K562 (cell line): ENCODE results near the gene TNN. TPM values are rescaled to one million over a fixed set of nuclear protein-coding genes. Genes with fewer than 3 reads are reported as not detected.

Source experiments
- ELF2 ChIP-seq: fragments of 250-450 bp; sonication (Bioruptor Pico); IDR thresholded peaks from 2 replicates; pipeline ENCODE4 v1.5.0; 2021; ENCODE audit warnings: mild to moderate bottlenecking
- ETV5 ChIP-seq: sonication (generic); formaldehyde crosslinking; IDR thresholded peaks from 2 replicates; pipeline ENCODE4 v1.4.0; 2020; ENCODE audit warnings: low read depth, mild to moderate bottlenecking, missing genetic modification reagents
- MYNN ChIP-seq, 2 experiments: sonication (generic); formaldehyde crosslinking in 1 of 2; IDR thresholded peaks; 2 replicates each; pipeline versions ENCODE4 v1.5.0 to v1.6.1; 2016 to 2020; ENCODE audit warnings: antibody characterized with exemption in 1 of 2, missing genetic modification reagents in 1 of 2
- PRPF4 ChIP-seq: fragments of 200-400 bp; formaldehyde crosslinking; IDR thresholded peaks from one replicate; pipeline ENCODE4 v1.6.1; 2017; ENCODE audit warnings: low read length, low read depth, mild to moderate bottlenecking; ENCODE audit not compliant: insufficient read depth, poor library complexity, severe bottlenecking
- SIRT6 ChIP-seq: IDR thresholded peaks from one replicate; pipeline ENCODE4 v1.6.1; 2012; ENCODE audit warnings: low read depth, mild to moderate bottlenecking, control low read depth, inconsistent platforms, low read length, moderate library complexity
- TGIF2 ChIP-seq: sonication (generic); formaldehyde crosslinking; IDR thresholded peaks from 2 replicates; pipeline ENCODE4 v1.8.1; 2022; ENCODE audit warnings: mild to moderate bottlenecking, missing genetic modification reagents, moderate library complexity
- ZBTB1 ChIP-seq: sonication (generic); formaldehyde crosslinking; IDR thresholded peaks from 2 replicates; pipeline ENCODE4 v1.8.1; 2023; ENCODE audit warnings: missing genetic modification reagents, low read depth, mild to moderate bottlenecking, borderline replicate concordance
- ZNF316 ChIP-seq: fragments of 450-650 bp; IDR thresholded peaks from 2 replicates; pipeline ENCODE4 v1.6.1; 2016
- ZNF436 ChIP-seq: fragments of 250-450, 450-650 bp; sonication (Bioruptor Pico); formaldehyde crosslinking; IDR thresholded peaks from 2 replicates; pipeline ENCODE4 v1.7.0; 2020; ENCODE audit warnings: mild to moderate bottlenecking
- polyA plus RNA-seq, 8 experiments: library from polyadenylated mRNA; depleted of rRNA in 4 of 8; stranded (reverse) in 5 of 8; unstranded in 3 of 8; fragments of >200 nt; fragmentation: Nextera tagmentation in 2 of 8; fragmentation: Illumina TruSeq in 1 of 8; extraction: Ambion mirVana in 2 of 8; extraction: Trizol in 1 of 8; gene quantifications; 2 replicates each; pipeline versions ENCODE4 v1.2.1 to v1.2.3, GENCODE V29; 2011 to 2014; ENCODE audit warnings: inconsistent platforms in 1 of 8, missing spikeins in 1 of 8
- total RNA-seq, 7 experiments: library from RNA; depleted of rRNA in 6 of 7; stranded (reverse); fragments of >200 nt in 6 of 7; fragmentation: Illumina TruSeq in 2 of 7; extraction: Trizol in 2 of 7; gene quantifications; 2 replicates each; pipeline versions ENCODE4 v1.2.1 to v1.2.3, GENCODE V29; 2011 to 2021; ENCODE audit warnings: low replicate concordance in 1 of 7
- TF ChIP-seq, protein P1 (sequence below): fragments of 250-450 bp; sonication (Bioruptor Pico); IDR thresholded peaks from 2 replicates; pipeline ENCODE4 v1.8.0; 2021; ENCODE audit warnings: borderline replicate concordance, mild to moderate bottlenecking, moderate library complexity; ENCODE audit not compliant: poor library complexity, severe bottlenecking
- TF ChIP-seq, protein P2 (sequence below): fragments of 250-450 bp; sonication (Bioruptor Pico); IDR thresholded peaks from 2 replicates; pipeline ENCODE4 v1.5.0; 2021; ENCODE audit warnings: mild to moderate bottlenecking, moderate library complexity
- TF ChIP-seq, protein P3 (sequence below), 2 experiments: fragments of 150-350 bp in 1 of 2; IDR thresholded peaks; 2 replicates each; pipeline ENCODE4 v1.6.1; 2012 to 2016; ENCODE audit warnings: low read depth in 2 of 2, low read length in 2 of 2, mild to moderate bottlenecking in 1 of 2, moderate library complexity in 1 of 2
- TF ChIP-seq, protein P4 (sequence below): fragments of 250-450 bp; sonication (Bioruptor Pico); IDR thresholded peaks from 2 replicates; pipeline ENCODE4 v1.8.0; 2021; ENCODE audit warnings: moderate library complexity, mild to moderate bottlenecking, inconsistent platforms

The TNN gene
- total and polyA plus RNA-seq, 9 of the 15 experiments (the other 6 are each of a cell fraction or from before 2014, with no cell fraction given), result 0.01 to 0.09 (median 0.07) TPM; not detected in 4

DNA sequence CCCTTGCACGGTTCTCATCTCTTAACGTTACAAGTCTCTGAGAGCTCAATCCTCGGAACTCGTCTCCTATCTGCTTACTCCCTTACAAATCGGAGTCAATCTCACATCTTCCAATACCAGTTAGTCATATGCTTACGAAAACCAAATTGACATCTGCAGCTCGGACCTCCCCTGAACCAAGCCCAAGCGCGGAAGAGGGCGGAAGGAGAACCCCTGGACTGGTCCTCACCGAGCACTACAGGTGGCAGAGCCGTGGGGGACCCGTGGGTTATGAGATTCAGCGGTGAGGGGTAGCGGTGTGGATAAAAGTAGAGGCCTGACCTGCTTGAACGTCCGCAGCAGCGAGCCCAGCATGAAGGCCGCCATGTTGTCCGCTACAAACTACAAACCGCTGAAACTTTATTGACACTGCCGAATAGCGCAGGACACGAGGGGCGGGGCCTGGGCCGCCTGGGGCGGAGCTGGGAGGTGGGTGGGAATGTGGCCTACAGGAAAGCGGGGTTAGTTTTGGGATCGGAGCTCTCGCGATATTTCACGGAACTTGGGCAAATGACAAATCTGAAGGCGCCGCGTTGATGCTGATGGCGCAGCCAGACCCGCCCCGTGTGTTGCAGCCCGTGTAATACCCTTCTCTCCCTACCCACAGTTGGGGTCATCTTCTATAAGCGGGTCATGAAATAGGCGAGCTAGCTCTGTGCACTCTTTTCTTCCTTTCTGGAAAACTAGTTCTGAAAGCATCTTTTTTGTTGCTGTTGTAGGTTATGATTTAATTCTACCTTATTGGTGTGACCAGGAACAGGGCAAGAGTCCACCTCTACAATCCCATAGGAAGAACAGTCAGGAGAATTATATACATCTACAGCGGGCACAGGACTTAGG is 44.4 kb upstream of the TNN start, which contains the start of gene MRPS14 (continued):
- TF ChIP-seq, protein P1, sequence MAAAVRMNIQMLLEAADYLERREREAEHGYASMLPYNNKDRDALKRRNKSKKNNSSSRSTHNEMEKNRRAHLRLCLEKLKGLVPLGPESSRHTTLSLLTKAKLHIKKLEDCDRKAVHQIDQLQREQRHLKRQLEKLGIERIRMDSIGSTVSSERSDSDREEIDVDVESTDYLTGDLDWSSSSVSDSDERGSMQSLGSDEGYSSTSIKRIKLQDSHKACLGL (CRISPR knock-in tag), result peak; percentile 77
- TF ChIP-seq TGIF2 (CRISPR knock-in tag) (peak; percentile 92; the same call in 1 of the 2 replicates), SIRT6 (no peak), MYNN (IDR thresholded peaks at IDR 0.05) (0 out of 2 replicates have a peak, but pooled peaks have one; percentile 24), MYNN (CRISPR knock-in tag; IDR thresholded peaks at IDR 0.05) (no peak), ETV5 (CRISPR knock-in tag) (peak; percentile 73), ELF2 (CRISPR knock-in tag) (no peak), ZNF316 (no peak), ZNF436 (no peak), PRPF4 (peak; percentile 73), ZBTB1 (CRISPR knock-in tag) (peak; percentile 84; the same call in 1 of the 2 replicates)
- TF ChIP-seq, protein P2, sequence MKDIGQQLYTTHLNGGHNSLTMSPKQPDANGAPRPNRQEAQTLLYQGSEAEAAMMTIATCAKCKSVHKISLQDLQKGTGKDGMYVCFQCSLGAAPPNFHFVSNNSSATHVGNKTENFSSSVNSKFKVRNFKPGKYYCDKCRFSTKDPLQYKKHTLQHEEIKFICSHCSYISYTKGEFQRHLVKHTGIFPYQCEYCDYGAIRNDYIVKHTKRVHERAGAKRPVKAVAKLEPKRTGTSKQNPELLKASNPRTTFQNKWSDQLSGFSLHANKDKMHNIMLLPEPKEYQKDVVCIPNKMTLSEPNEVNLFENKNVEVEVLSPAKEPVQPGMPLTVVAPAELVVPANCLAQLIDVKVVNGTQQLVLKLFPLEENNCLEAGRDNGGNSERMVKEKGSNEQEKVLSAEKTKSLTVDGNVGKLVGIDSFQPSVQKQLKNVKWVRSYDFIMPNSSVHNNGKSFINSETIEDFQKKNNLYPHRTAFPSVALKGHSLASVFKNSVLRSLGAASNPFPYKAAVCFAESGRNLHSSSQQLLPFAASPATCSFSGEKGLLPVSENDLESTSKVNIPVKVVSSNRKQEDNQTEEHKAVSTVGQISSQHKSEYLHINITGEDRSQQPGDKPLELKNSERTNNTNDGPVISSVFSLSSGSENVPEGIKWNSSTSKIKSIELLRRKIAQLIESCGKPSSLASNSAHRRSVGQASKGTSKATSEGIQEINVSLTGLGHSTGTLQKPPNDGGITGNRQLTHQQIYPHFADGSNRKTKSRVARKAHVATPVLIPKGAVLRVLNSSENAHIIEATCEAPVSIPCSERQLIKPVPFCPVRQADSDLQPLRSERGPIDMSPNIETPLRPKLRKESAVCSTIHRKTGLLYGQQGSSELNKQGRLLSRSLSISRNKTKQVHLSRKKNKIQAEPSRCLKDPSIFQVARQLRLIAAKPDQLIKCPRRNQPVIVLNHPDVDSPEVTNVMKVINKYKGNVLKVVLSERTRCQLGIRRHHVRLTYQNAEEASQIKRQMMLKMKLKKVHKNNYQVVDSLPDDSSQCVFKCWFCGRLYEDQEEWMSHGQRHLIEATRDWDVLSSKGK (CRISPR knock-in tag), result no peak
- TF ChIP-seq, protein P3, sequence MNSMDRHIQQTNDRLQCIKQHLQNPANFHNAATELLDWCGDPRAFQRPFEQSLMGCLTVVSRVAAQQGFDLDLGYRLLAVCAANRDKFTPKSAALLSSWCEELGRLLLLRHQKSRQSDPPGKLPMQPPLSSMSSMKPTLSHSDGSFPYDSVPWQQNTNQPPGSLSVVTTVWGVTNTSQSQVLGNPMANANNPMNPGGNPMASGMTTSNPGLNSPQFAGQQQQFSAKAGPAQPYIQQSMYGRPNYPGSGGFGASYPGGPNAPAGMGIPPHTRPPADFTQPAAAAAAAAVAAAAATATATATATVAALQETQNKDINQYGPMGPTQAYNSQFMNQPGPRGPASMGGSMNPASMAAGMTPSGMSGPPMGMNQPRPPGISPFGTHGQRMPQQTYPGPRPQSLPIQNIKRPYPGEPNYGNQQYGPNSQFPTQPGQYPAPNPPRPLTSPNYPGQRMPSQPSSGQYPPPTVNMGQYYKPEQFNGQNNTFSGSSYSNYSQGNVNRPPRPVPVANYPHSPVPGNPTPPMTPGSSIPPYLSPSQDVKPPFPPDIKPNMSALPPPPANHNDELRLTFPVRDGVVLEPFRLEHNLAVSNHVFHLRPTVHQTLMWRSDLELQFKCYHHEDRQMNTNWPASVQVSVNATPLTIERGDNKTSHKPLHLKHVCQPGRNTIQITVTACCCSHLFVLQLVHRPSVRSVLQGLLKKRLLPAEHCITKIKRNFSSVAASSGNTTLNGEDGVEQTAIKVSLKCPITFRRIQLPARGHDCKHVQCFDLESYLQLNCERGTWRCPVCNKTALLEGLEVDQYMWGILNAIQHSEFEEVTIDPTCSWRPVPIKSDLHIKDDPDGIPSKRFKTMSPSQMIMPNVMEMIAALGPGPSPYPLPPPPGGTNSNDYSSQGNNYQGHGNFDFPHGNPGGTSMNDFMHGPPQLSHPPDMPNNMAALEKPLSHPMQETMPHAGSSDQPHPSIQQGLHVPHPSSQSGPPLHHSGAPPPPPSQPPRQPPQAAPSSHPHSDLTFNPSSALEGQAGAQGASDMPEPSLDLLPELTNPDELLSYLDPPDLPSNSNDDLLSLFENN (IDR thresholded peaks at IDR 0.05; ENCODE audit: low read depth in 2 of 2, low read length in 2 of 2), result peak in 1 of 2 experiments; percentile 35; a peak in 1 of 4 replicates
- TF ChIP-seq, protein P4, sequence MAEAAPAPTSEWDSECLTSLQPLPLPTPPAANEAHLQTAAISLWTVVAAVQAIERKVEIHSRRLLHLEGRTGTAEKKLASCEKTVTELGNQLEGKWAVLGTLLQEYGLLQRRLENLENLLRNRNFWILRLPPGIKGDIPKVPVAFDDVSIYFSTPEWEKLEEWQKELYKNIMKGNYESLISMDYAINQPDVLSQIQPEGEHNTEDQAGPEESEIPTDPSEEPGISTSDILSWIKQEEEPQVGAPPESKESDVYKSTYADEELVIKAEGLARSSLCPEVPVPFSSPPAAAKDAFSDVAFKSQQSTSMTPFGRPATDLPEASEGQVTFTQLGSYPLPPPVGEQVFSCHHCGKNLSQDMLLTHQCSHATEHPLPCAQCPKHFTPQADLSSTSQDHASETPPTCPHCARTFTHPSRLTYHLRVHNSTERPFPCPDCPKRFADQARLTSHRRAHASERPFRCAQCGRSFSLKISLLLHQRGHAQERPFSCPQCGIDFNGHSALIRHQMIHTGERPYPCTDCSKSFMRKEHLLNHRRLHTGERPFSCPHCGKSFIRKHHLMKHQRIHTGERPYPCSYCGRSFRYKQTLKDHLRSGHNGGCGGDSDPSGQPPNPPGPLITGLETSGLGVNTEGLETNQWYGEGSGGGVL (CRISPR knock-in tag), result no peak
